Activated CD4-positive, alpha-beta T cell treated with anti-CD3 and anti-CD28 coated beads for 48 hours (primary cell): ENCODE data around the gene PIK3R3.

Experiments used
- DNase-seq: peaks from one replicate; pipeline ENCODE4 v3.0.0-alpha.2; 2020

PIK3R3 gene

DNA sequence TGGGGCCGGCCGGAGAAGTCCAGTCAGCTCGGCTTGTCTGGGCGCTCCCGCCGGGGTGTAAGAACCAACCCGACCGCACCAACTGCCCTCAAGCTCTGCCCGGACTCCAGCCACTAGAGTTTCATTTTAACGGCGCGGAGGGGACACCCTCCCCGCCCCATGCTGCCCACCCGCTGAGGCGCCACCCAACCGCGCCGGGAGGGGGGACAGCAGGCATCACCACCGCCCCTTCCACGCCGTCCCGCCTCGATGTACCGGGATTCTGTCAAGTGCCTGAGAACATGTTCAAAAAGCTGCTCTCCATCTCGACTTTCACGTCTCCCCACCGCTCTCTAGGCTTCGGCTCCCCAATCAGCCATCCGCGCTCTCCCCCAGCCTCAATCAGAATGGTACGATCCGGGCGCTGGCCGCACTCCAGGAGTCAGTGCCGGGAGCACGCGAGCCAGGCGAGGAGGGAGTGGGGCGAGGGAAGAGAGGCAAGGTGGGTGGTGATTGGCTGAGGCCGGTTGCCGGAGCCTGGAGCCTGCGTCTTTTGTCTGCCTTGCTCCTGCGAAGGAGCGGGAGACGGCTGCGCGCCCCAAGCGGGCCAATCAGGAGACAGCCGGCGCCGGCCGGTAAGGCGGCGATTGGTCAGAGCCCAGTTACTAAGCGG is at the start of gene PIK3R3:
Gene PIK3R3, minus strand, starts transcription at position 101 of the 652 bp plus-strand sequence. CDS start 677 bp downstream, outside the sequence.
- DNase-seq, result peak; percentile 93

- DNase-seq, result no peak
Observed at GRCh38 chr1:46181343-46182260, 49.2 kb upstream of the PIK3R3 start.

DNA sequence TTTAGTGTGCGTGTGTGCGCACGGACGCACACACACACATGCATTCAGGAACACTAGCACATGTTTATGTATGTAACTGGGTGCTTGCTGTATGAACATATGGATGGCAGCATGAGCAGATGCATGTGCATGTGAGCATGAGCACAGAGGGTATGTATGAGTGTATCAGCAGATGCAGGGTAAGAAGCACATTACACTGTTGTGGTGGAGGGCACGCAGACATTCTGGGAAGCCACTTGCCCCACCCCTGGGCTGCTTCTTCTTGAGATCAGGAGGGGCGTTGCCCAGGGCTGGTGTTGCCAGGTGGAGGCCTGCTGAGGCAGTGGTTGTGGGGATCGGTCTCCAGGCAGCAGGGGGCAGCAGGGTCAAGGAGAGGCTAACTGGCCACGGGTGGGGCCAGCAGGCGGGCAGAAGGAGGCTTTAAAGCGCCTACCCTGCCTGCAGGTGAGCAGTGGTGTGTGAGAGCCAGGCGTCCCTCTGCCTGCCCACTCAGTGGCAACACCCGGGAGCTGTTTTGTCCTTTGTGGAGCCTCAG is 47.7 kb upstream of the PIK3R3 start:
- DNase-seq, result peak; percentile 20

GRCh38 chr1:46179138-46180081 is 47.0 kb upstream of the PIK3R3 start:
- peak; percentile 71 for DNase-seq

DNA sequence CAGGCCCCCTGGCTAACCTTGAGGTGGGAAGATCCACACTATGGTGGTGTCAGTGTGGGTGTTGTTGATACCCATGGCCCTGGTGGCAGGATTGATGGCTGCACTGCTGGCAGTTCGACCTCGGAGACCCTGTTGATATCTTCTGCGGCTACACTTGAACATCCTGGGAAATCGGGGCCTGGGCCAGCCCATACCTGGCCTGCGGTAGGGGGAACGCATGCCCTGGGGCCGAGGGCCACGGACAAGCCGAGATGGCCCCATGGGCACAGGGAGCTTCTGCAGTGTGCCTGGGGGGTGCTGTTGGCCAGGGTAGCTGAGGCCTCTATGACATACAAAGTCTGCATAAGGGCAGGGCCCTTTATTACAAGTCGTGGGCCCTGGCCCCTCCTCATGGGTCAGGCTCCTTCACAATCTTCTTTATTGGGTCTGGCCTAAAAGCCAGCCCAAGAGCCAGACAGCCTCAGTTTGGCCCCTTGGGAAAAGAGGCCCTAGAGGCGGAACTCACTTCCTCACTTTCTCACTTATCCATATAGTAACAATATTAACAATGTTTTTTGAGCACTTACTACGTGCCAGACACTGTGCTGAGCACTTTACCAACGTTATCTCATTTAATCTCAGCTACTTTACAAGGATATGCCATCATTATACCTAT is 43.9 kb upstream of the PIK3R3 start, which contains the start of gene P3R3URF:
Gene P3R3URF, minus strand, starts transcription at position 278 of the 655 bp plus-strand sequence. Its CDS starts 17 bp downstream, at position 261.
- no peak for DNase-seq

- peak; percentile 17 for DNase-seq
Observed at GRCh38 chr1:46175243-46175642, 42.8 kb upstream of the PIK3R3 start.

GRCh38 chr1:46174448-46175231 is 42.2 kb upstream of the PIK3R3 start, which contains the start of gene TSPAN1:
TSPAN1 (plus strand) TSS chr1:46175087; CDS start chr1:46181108, 6,021 bp downstream.
- DNase-seq, result no peak

DNA sequence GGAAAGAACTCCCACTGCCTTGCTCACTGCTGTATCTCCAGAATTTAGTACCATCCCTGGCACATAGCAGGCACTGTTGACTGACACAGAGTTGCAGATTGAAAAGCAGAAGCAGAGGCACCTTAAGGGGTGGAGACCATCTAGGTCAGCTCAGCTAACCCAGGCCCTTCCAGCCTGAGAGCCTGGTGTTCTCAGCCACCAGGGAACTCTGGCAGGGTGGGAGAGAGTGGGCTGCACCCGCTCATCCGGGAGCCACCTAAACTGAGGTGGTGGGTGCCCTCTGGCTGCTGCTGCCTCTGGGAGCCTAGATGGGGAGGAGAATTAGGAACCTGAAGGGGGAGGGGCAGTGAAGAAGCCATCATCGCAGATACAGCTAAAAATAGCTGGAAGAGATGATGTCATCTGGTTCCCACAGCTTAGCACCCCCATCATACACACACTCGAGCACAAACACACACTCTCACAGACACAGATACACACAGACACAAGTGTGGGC is 41.0 kb upstream of the PIK3R3 start:
- DNase-seq, result no peak

- no peak for DNase-seq
Observed at GRCh38 chr1:46172321-46172720, 39.9 kb upstream of the PIK3R3 start.

- no peak for DNase-seq
Observed at GRCh38 chr1:46171871-46172270, 39.4 kb upstream of the PIK3R3 start.

GRCh38 chr1:46171351-46171750 is 38.9 kb upstream of the PIK3R3 start:
- DNase-seq, result no peak

DNA sequence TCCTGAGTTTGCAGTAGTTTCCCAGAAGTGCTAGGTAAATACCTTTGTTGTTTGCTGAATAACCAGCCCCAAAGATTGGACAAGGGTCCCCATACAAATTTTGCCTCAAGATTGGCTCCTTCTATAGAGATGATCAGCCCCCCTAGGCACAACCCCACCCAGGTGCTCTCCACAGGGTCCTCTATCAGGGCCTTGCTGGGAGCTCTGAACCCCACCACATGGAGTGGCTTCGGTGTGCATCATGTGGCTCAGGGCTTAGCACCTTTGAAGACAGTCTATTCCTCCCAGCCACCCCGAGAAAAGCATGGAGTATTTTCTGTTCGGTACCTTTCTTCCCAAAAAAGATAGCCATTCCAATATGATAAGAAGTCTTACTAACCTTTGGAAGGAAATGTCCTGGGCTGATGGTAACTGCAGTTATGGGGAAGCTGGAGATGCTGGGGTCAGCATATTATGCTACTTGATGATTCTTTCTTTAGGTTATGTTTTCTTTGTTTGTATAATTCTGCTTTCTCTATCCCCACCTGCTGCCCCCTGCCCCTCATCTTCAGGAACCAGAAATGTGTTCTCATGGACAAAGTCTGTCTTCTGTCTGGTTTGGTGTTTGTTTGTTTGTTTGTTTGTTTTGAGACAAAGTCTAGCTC is 37.5 kb upstream of the PIK3R3 start:
- no peak for DNase-seq

DNA sequence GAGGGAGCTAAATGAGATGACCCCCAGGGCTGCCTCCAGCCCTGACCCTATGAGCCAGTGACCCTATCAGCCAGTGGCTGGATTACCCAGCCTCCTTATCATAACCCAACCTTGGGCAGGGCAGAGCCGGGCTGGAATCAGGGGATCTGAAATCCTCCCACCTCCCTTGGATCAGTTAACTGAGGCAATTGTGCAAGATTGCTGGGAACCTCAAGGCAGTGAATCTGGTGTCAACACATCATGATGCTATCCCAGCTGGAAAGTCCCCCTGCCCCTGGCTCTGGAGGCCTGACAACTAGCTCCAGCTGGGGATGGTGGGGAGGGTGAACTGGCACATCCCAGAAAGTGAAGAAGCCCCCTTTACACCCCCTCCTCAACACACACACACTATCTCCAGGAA is 36.0 kb upstream of the PIK3R3 start:
- no peak for DNase-seq

DNA sequence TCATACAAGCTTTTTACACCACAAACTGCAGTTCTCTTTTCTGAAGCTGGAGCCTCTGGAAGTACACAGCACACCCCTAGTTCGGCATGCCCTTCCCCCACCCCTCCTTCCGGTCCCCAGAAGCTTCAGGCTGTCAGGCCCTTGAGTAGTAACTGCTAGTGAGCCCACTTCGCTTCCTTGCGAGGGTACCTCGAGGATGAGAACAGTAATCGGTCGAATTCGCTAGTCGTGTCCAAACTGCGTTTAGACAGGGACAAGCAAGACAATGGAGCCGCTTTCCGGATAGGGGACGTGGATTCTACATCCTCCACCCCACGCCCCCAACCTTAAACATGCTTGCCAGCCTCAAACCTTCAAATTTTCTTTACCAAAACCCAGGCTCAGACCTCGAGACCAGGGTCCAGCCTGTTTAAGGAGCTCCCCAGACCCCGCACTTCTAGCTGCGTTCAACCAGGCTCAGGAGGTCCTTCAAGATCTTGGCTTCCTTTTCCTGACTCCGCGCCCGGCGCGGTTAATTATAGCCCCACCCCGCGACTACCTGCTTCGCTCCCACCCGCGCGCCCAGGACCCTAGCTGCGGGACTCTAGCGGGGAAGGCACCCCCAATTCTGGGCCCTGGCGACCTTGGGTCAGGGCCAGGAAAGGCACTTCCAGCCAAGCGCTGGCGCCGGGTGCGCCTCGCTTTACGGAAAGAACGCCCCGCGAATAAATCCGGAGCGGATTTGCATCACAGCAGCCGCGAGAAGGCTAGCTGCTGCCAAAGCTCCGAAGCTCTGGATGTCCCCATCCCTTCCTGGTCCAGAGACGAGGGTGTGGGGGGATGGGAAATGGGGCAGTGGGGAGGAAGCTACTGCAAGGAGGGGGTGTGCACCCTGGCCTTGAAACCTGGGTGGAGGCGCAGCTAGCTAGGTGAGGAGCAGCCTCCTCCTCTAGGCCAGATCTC is 34.4 kb upstream of the PIK3R3 start:
- peak; percentile 49 for DNase-seq

DNA sequence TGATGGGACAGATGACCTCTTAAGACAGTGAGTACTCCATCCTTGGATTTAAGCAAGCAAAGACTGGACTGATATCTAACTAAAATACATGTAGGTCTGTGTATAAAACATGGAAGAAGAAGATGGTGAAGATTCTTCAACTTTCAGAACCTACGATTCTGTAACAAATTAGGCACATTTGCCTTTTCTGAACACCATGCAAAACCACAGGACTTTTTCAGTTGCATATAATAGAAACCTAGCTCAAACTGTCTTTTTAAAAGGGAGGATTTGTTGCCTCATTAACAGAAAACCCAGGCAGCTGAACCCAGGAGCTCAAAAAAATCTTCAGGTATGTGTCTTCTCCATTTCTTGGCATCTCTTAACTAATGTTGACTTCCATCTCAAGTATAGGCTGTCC is 27.8 kb upstream of the PIK3R3 start:
- no peak for DNase-seq

DNA sequence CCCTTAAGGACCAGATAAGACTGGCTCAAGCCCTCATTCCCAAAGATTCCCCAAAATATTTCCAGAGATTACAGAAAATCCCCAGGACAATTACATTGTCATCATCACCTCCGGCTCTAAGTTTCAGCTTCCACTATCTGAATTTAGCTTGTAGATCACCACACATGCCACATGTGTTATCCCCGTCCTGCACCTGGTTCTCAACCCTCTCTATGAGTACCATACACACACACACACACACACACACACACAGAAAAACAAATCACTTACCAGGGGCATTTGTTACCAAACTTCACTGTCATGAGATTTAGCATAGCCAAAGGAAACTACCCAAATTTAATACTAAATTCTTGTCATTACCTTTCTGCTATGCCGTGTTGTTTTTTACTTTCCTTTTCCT is 27.1 kb upstream of the PIK3R3 start:
- DNase-seq, result no peak

DNA sequence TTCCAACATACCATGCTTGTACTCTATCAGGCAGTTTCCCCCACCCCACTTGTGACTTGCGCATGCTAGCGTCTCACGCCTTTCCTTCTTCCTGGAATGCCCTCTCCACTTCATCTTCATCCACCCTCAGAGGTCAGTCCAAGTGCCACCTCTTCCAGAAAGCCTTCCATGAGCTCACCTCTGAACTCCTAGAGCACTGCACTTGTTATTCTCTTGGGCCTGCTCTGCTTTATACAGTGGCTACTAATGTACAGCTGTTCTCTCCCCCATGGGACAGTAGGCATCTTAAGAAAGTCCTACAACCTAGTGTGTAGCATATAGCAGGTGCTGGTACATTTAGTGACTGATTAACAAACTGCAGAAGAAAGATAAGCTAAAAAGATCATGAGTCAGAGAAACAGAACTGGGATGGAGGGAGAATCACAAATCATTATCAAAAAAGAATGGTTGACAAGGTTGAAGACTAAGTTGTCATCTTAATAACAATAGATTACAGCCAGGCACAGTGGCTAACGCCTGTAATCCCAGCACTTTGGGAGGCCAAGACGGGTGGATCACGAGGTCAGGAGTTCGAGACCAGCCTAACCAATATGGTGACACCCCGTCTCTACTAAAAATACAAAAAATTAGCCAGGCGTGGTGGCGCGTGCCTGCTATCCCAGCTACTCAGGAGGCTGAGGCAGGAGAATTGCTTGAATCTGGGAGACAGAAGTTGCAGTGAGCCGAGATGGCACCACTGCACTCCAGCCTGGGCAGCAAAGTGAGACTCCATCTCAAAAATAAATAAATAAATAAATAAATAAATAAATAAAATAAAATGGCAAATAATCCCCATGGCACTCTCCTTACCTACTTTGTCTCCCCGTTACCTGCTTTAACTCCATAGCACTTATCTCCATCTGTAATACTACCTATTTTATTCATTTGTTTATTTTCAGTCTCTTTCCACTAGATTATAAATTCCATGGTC is 26.2 kb upstream of the PIK3R3 start:
- DNase-seq, result no peak

GRCh38 chr1:46157916-46158311 is 25.5 kb upstream of the PIK3R3 start:
- no peak for DNase-seq
